ENCODE measurements around the gene KIF4B. TPM values are rescaled to one million over a fixed set of nuclear protein-coding genes. Genes with fewer than 3 reads are reported as not detected.
A peak's percentile ranks its signal among the peaks of the same experiment; 100 is the strongest.
"Not testable (repeated sequence)": the region's sequence is repeated elsewhere in the genome, so short reads cannot be mapped to it uniquely, and the experiment has no call there.

The KIF4B gene
- total RNA-seq (2014; rRNA removed; shearing (Covaris generic)): 0.06 and 0.07 TPM in 2 replicates

DNA sequence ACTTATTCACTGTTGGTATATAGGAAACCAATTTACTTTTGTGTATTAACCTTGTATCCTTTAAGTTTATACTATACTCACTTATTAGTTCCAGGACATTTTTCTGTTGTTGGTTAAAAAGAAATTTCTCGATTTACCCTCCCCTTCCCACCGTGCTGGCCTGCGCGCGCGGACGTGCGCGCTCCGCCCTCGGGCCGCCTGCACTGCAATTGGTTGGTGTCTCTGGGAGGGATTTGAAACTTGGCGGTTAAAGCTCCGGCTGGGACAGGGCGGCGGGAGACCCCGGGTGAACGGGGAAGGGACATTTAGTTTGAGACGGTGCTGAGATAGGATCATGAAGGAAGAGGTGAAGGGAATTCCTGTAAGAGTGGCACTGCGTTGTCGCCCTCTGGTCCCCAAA, at the start of gene KIF4B:
TSS of gene KIF4B (plus strand) at position 230 of the 400 bp plus-strand sequence. CDS start at position 335, 105 bp downstream.
- in situ Hi-C loops (cut with HindIII; ENCODE audit: low sequenced_read_pairs): no loop called here

DNA sequence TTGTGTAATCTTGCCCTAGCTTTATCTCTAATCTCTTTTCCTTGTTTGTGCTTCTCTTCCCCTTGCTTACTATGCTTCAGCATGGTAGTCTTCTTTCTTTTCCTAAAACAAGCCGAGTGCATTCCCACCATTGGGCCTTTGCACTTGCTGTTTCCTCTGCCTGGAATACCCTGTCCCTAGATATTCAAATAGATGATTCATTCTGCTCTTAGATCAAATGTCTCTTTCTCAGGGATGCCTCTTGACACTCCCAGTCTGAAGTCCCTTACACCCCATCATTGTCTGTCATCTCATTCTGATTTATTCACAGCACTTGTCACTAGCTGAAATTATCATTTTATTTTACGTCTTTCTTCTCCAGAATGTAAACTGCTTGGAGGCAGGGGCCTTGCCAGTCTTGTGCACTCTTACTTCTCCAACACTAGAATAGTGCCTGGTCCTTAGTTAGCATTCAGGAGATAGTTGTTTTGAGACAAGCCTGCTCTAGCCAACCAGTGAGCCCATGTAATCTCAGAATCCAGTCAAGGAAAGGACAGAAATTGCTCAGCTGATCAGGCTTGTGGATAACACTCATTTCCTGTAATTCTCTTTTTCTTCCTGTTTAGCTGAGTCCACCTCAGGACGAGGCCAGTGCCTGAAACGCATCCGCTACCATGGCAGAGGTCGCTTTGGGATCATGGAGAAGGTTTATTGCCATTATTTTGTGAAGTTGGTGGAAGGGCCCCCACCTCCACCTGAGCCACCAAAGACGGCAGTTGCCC, 47.3 kb upstream of the KIF4B start:
- in situ Hi-C loops (cut with HindIII; ENCODE audit: low sequenced_read_pairs): no loop called here
- no peak for DNase-seq (ENCODE audit: low spot score)

More for the DNA sequence above, at the start of gene KIF4B:
- DNase-seq (ENCODE audit: low spot score): no peak

- DNase-seq (ENCODE audit: low spot score): no peak
- in situ Hi-C loops (cut with HindIII; ENCODE audit: low sequenced_read_pairs): no loop called here
Measured at GRCh38 chr5:154966874-154967273, 46.7 kb upstream of the KIF4B start.

DNA sequence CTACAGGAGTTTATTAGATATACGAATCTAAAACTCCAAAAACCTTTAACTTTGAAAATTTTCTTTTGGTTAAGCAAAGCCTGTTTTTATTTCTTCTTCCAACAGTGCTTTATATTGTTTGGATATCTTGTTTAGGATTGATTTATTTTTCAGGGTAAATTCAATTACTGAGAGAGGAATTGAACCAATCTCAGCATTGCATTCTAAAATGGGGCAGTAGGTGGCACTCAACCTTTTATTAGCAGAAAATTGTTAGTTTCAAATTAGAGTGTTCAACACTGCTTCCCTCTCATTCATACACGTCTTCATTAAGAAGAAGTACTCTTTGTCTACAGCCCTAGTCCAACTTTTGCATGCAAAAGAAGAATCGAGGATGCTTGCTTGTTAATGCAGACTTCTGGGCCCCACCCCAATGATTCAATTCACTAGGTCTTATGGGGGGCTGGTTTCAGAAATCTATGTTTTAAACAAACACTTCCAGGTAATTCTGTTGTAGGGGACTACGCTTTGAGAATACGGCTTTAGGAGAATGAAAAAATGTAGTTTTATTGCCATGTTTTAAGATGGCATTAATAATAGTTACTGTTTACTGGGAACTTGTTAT, 46.0 kb upstream of the KIF4B start:
- DNase-seq (ENCODE audit: low spot score): peak; percentile 6
- in situ Hi-C loops (cut with HindIII; ENCODE audit: low sequenced_read_pairs): no loop called here

- in situ Hi-C loops (cut with HindIII; ENCODE audit: low sequenced_read_pairs): no loop called here
- DNase-seq (ENCODE audit: low spot score): no peak
Measured at GRCh38 chr5:154968953-154969352, 44.6 kb upstream of the KIF4B start.

- no peak for DNase-seq (ENCODE audit: low spot score)
- in situ Hi-C loops (cut with HindIII; ENCODE audit: low sequenced_read_pairs): no loop called here
Measured at GRCh38 chr5:154970759-154971158, 42.8 kb upstream of the KIF4B start.

GRCh38 chr5:154971501-154971900, 42.1 kb upstream of the KIF4B start:
- in situ Hi-C loops (cut with HindIII; ENCODE audit: low sequenced_read_pairs): no loop called here
- no peak for DNase-seq (ENCODE audit: low spot score)

DNA sequence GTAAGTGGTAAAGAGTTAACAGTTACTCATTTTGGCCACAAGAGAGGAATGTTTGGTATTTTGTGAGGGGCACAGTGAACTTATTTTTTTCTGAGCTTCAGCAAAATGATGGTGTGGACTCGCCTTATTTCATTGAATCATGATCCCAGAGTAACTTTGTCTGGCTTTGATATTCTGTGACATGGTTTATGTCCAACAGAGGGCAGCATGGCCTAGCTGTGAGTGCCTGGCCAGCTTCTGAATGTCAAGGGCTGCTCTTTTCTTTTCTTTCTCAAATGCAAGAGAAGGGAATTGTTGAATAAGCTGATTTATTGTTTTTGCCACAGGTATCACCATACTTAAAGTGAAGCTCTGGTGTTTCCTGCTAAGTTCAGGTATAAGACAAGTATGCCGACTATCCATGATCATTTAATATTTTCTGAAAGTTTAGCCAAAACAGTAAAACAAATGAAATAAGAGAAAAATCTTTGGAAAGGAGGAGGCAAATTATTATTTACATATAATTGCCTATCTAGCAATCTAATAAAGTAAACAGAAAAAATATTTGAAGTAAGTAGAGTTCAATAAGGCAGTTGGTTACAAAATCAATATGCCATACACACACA, 41.0 kb upstream of the KIF4B start:
- in situ Hi-C loops (cut with HindIII; ENCODE audit: low sequenced_read_pairs): no loop called here
- DNase-seq (ENCODE audit: low spot score): peak; percentile 29

DNA sequence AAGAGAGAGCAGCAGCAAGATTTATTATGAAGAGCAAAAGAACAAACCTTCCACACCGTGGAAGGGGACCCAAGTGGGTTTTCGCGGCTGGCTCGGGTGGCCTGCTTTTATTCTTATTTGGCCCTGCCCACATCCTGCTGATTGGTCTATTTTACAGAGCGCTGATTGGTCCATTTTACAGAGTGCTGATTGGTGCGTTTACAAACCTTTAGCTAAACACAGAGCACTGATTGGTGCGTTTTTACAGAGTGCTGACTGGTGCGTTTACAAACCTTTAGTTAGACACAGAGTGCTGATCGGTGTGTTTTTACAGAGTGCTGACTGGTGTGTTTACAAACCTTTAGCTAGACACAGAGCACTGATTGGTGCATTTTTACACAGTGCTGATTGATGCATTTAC, 37.5 kb upstream of the KIF4B start:
- in situ Hi-C loops (cut with HindIII; ENCODE audit: low sequenced_read_pairs); DNase-seq (ENCODE audit: low spot score): not testable (repeated sequence)

DNA sequence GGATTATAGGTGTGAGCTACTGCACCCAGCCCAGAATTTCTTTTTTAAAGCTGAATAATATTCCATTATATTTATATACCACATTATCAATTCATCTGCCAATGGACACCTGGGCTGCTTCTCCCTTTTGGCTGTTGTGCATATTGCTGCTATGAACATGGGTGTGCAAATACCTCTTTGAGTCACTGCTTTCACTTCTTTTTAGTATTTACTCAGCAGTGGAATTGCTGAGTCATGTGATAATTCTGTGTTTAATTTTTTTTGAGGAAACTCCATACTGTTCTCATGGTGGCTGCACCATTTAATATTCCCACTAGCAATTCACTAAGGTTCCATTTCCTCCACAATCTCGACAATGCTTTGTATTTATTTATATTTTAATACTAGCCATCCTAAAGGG, 36.1 kb upstream of the KIF4B start:
- in situ Hi-C loops (cut with HindIII; ENCODE audit: low sequenced_read_pairs): no loop called here
- DNase-seq (ENCODE audit: low spot score): no peak

DNA sequence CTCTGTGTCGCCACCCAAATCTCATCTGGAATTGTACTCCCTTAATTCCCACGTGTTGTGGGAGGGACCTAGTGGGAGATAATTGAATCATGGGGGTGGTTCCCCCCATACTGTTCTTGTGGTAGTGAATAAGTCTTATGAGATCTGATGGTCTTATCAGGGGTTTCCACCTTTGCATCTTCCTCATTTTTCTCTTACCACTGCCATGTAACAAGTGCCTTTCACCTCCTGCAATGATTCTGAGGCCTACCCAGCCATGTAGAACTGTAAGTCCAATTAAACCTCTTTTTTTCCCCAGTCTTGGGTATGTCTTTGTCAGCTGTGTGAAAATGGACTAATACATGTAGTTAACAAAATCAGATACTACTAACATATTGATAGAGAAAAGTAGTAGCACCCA, 35.3 kb upstream of the KIF4B start:
- in situ Hi-C loops (cut with HindIII; ENCODE audit: low sequenced_read_pairs); DNase-seq (ENCODE audit: low spot score): not testable (repeated sequence)

DNA sequence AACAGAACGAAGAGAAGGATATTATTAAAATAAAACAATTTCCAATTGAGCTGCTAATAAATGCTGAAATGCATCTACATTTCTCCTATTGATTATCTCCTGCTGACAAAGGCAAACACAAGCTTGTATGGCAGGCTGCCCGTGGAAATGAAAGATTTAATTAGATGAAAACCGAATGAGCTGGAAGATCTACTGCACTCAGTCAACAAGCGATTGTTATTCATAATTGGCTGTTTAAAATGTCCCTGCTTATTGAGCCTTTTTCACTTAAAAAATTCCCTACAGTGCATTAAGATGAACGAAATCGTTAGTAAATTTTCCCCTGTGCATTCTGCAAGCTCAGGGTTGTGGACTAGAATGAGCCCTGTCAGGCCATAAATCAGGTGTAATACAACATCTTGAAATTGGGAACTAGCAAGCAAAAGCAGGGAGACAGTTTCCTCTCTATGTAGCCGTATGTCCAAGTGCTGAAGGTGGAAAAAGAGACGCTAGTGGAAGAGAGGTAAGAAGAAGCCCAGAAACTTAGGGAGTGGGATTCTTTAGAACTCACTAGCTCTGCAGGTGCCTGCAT, 28.5 kb upstream of the KIF4B start:
- in situ Hi-C loops (cut with HindIII; ENCODE audit: low sequenced_read_pairs): no loop called here
- no peak for DNase-seq (ENCODE audit: low spot score)

- in situ Hi-C loops (cut with HindIII; ENCODE audit: low sequenced_read_pairs): no loop called here
- DNase-seq (ENCODE audit: low spot score): no peak
Measured at GRCh38 chr5:154986151-154986550, 27.4 kb upstream of the KIF4B start.

GRCh38 chr5:154989626-154990025, 23.9 kb upstream of the KIF4B start:
- in situ Hi-C loops (cut with HindIII; ENCODE audit: low sequenced_read_pairs): no loop called here
- no peak for DNase-seq (ENCODE audit: low spot score)

GRCh38 chr5:154993461-154993860, 20.1 kb upstream of the KIF4B start:
- DNase-seq (ENCODE audit: low spot score): no peak
- in situ Hi-C loops (cut with HindIII; ENCODE audit: low sequenced_read_pairs): no loop called here

DNA sequence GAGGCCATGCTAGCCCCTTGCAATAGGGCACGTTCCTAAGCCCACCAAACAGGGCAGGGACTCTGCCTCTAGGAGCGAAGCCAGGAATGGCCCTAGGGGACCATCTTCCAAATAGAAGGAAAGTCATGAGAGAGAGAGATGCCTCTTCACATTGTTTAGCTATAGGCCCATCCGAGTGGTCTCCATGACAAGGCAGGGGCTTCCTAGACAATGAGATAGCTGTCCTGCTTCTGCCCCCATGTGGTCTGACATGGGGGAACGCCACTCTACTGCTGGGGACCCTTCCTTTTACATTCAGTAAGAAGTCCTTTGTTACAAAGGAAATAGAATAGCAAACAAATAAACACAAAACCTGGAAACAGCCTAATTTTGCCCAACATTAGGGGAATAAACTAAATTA, 17.9 kb upstream of the KIF4B start:
- DNase-seq (ENCODE audit: low spot score): no peak
- in situ Hi-C loops (cut with HindIII; ENCODE audit: low sequenced_read_pairs): no loop called here

GRCh38 chr5:154997746-154998145, 15.8 kb upstream of the KIF4B start:
- in situ Hi-C loops (cut with HindIII; ENCODE audit: low sequenced_read_pairs): no loop called here
- no peak for DNase-seq (ENCODE audit: low spot score)

DNA sequence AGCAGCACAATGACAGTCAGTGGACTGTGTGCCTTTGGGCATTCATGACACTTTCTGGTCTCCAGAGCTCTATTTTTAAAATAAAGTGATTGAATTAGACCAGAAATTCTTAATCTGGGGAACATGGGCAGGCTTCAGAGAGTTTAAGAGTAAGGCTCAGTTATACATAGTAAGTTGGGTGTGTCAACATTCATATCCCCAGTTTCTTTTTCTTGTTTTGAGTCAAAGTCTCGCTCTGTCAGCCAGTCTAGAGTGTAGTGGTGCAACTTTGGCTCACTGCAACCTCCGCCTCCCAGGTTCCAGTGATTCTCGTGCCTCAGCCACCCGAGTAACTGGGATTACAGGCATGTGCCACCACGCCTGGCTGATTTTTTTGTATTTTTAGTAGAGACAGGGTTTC, 13.7 kb upstream of the KIF4B start:
- in situ Hi-C loops (cut with HindIII; ENCODE audit: low sequenced_read_pairs): no loop called here
- no peak for DNase-seq (ENCODE audit: low spot score)

DNA sequence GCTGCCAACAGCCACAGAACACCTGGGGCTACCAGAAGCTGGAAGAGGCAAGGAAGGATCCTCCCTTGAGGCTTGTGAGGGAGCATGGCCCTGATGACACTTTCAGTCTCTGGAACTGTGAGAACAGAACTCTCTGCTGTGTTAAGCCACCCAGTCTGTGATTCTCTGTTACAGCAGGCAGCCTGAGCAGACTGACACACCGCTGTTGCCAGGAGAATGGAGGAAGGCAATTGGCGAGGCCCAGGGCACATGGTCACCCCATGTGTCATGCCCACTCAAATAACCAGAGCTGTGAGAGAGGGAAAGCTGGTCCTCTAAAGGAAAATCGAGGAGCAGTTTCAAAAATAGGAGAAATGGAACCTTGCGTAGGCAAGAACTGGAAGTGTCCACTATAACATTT, 12.0 kb upstream of the KIF4B start:
- in situ Hi-C loops (cut with HindIII; ENCODE audit: low sequenced_read_pairs): no loop called here

GRCh38 chr5:155002722-155003121, 10.8 kb upstream of the KIF4B start:
- DNase-seq (ENCODE audit: low spot score); in situ Hi-C loops (cut with HindIII; ENCODE audit: low sequenced_read_pairs): not testable (repeated sequence)

More for the DNA sequence above, 12.0 kb upstream of the KIF4B start:
- no peak for DNase-seq (ENCODE audit: low spot score)

Measured in G401 (cell line).